ENCODE measurements around the gene NELFCD.

- TF ChIP-seq CTCF (IDR thresholded peaks at IDR 0.05 in 4 of 5, conservative IDR thresholded peaks at IDR 0.05 in 1 of 5) = no peak
- no peak for TF ChIP-seq POLR2A (IDR thresholded peaks at IDR 0.05)
Observed at GRCh38 chr20:58941471-58941870, 39.6 kb upstream of the NELFCD start.
